Stimulated activated CD4-positive, alpha-beta T cell treated with anti-CD3 and anti-CD28 coated beads, TNF-alpha, amount 100 ng/mL, for 48 hours (primary cell): ENCODE measurements around the gene ZNF654.
"Not testable (repeated sequence)": the region's sequence is repeated elsewhere in the genome, so short reads cannot be mapped to it uniquely, and the experiment has no call there.

Experiments
- DNase-seq, 3 donors: peaks; one replicate each; pipeline ENCODE4 v3.0.0-alpha.2; 2020; ENCODE audit warnings: low read depth in 3 of 3

The ZNF654 gene

DNA sequence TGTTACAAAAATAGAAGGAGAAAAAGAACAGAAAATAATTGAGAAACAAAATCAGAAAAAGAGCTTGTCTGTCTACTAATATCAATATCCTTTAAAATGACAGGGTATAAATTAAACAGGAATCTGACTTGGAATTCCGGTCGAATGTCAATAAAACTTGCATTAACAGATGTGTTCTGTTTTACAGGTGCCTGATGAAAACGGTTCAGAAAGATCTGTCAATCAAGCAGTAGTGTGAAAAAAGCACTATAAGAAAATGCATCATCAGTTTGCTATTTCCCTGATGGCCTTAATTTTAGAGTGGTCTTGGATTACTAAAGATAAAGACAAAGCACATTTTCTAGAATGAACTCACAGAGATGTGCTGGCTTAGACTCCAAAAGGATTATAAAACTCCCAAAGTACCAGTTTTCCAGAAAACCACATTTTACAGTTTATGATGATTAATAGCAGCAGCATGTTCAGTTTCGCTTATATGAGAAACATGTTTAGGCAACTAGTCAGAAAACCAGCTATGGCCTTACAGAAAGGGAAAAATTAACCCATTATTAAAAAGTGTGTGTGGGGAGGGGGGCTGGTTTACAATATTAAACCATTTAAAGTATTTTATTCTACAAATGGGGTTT, 82.5 kb downstream of the ZNF654 start:
- no peak for DNase-seq

DNA sequence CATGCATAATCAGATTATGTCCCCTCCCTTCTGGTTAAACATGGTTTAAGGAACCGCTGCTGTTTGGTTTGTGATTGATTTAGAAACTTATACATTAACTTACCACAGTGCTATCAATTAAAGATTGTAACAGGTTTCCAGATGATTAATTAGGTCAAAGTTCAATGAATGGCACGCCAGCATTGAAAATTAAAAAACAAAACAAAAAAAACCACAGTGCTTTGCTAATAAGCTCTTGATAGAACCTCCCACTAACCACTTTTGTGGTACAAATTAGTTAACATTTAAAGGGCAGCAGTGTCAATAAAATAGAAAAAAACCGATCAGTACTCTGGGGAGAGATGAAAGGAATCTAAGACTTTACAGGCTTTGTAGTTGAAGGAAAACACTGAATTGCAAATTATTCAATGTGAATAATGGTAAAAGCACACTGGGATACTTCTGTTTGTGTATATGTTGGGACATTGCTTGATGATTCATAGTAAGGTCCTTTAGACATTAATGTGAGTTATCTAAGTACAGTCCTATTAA, 83.1 kb downstream of the ZNF654 start:
- no peak for DNase-seq

DNA sequence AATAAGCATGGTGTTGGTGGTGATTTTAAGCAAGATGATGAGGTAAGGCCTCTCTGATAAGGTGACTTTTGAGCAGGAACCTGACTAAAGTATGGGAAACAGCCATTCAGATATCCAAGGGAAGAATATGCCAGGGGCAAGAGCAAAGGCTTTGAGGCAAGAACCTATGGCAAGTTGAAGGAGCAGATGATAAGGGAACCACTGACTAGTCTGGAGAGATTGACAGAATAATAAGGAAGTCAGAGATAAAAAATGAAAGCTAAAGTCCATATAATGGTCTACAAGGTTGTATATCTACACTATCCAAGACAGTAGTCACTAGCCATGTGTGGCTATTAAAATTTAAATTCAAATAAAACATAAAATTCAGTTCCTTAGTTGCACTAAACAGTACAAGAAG, 88.2 kb downstream of the ZNF654 start:
- DNase-seq, result no peak

DNA sequence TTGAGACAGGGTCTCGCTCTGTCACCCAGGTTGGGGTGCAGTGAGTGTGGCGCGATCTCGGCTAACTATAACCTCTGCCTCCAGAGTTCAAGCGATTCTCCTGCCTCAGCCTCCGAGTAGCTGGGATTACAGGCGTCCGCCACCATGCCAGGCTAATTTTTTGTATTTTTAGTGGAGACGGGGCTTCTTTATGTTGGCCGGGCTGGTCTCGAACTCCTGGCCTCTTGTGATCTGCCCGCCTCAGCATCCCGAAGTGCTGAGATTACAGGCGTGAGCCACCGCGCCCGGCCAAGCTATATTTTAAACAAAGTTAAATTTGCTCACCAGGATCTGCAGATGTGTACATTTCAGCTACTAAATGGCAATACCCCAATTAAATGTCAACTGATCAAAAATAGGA, 89.6 kb downstream of the ZNF654 start:
- DNase-seq, result no peak

DNA sequence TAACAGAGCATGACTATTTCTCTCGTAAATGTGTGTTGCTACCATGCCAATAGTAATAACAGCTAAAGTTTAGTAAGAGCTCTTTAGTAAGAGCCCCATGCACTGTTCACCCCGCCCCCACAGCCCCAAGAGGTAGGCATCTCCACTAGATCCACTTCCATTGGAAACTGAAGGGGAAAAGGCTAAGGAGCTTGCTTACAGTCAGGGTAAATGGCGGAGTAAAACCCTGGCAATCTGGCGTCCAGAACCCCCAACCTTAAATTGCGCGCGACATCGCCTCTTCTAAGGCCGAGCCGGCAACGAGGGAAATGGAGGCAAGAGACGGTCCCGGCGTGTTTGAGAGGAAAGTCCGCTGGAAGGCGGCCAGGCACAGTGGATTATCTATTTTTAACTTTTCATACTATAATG, 90.0 kb downstream of the ZNF654 start:
- DNase-seq, result peak; percentile 5 to 56 (median 10)

DNA sequence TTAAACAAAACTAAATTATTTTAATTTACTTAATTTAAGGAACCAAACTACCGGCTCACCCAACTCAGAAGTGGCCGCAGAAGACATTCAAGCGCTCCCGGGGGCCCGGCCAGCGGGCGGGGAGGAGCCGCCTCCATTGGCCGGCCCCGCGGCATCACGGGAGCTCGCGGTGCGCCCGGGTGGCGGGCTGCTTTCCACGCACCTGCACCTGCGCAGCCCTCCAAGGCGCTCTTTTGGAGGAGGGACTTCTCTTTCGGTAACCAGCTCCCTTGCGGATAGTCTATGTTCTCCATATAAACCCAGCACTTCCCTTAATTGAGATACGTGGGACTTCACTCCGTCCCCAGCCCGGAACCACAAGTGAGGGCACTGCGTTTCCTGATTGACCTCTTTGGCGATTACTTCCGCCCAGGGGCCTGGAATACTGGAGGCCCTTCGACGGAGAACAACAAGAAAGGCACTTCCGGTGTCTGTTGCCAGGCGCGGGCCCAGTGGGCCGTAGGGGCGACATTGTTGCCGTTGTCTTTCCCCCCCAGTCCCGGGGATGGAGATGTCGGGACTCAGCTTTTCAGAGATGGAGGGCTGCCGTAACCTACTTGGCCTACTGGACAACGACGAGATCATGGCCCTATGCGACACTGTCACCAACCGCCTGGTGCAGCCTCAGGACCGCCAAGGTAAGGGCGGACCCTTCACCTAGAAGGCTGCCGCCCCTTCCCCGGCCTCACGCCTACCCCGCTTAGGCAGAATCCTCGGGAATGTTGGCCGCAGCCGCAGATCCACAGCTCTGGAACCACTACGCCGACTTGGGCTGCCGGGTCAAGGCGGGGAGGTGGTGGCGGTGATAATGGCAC, 90.7 kb downstream of the ZNF654 start, which contains the start of gene C3orf38:
C3orf38 (plus strand) TSS at position 451 of the 854 bp plus-strand sequence; CDS start at position 545, 94 bp downstream.
- DNase-seq, result peak; percentile 52 to 72 (median 60)

DNA sequence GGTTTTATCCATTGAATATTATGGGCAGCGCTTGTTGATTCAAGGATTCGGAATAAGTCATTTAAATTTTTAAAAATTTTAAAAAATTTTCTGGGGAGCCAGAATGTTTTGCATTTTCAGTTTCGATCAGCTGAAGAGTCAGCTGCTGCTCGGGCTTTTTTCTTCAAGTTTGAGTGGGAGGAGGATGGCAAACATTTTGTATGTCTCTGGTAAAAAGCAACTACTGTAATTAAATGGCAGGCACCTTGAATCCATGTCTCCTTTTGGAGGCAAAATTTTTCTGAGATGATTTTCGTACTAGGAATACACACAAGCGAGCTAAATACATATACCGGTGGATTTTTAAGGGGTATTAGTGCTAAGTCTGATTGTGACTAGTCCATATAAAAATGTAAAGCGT, 91.3 kb downstream of the ZNF654 start:
- peak in 1 of 3 donors; percentile 16 for DNase-seq

DNA sequence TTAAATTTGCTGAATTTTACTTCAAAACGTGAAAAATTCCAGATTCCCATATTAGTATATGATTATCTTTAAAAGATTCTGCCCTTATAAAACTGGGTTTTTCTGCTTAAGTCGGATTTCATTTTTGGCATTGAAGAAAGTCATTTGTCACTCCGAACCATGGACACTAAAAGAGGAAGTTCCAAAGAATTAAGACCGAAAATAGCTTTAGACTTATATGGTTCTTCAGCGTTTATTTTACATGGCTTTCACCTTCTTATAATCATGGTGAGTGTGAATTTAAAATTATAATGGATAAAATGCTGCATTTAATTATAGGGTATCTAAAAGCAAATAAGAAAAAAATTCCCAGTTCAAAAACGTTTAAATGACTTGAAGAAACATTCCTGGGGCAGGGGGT, 91.8 kb downstream of the ZNF654 start:
- no peak for DNase-seq

DNA sequence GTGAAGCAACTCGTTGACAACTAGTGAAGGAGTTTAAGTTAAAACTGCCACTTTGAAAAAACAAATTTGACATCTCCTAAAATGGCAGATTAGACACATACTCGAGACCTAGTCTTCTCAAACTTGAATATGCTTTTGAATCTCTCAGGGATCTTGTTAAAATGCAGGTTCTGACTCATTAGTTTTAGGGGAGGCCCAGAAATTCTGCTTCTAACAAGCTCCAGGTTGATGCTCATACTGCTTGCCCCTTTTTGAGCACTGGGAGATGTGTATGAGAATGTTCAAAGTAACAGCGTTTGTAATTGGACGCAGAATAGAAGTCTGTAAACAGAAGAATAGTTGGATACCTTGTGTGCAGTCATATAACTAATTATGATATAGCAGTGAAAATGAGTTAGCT, 92.3 kb downstream of the ZNF654 start:
- DNase-seq, result no peak

DNA sequence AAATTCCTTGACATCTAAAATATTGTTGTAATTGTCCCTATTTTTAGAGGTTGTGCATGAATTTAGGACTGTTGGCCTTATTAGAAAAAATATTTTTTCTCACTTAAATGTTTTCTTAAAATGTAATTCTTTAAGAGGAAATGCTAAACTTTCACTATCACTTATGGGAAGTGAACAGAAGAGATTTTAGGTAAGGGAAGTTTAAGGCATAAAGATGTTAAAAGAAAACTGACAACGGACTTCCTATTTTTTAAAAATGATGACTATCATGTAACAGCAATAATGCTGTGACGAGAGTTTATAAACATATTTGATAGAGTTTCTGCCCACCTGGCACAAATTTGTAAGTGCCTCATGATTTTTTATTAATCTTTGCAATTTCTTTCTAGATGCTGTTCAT, 93.8 kb downstream of the ZNF654 start:
- no peak for DNase-seq

DNA sequence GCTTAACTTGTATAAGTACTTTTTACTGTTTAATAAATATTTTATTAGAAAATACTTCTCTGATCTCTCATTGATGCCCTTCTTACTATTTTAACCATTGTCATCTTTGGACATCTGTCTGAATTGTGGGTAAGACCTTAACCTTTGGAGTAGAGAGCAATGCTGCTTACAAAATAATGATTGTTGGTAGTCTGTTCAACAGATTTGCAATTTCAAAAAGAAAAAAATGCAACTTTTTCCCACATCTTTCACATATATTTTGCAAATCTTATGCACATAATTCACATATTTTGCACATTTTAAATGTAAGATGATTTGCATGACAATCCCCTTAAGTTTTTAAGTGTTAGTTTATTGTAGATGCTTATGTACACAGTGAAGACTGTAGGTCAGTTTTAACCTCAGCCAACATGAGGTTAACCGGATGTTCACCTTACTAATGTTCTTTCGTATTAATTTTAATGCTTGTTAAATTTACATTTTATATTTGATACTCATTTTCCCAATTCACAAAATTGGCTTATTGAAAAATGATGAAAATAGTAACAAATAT, 107.4 kb downstream of the ZNF654 start:
- no peak for DNase-seq

DNA sequence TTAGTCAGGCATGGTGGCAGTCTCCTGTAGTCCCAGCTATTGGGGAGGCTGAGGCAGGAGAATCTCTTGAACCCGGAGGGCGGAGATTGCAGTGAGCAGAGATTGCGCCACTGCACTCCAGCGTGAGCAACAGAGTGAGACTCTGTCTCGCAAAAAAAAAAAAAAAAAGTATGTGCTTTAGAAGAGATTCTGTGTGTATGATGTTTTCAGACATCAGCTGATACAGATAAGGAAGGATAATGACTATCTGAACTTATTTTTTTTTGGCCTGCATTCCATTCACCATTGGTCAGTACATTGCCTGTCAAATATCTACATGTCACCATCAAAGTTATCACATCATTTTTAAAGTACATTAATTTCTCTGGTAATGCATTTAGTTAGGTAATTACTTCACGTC, 108.1 kb downstream of the ZNF654 start:
- DNase-seq, result no peak

DNA sequence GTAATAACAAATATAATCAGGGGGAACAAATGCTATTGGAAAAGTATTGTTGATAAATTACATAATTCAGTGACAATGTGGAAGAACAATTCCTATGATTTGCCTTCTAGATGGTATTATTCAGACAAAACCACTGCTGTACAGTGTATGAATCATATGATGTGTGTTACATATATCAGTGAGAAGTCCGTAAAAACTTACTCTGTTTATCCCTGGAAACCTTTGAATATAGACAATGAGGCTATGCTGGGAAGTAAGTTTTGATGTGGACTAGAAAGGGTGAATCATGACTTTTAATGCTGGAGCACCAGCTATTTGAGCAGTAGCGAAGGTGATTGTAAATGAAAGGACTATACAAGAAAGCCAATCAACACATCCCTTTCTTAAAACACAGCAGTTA, 108.6 kb downstream of the ZNF654 start:
- no peak for DNase-seq

DNA sequence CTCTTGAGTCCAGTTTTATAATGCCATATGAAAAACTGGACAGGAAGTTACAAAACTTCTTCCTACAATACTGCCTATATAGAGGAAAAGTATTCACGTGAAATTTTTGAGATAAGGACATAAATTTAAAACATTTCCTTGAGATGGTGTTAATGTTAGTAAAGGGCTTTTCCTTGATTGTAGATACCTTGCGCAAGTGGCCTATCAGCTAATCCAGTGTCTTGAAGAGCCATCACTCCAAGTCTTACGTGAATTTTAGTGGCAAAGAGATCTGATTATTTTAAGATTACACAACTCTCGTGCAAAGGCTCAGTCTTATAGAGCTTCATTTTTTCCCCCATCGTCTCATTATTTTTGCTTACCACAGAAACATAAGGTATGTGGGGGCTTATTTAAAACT, 109.1 kb downstream of the ZNF654 start:
- DNase-seq, result no peak

DNA sequence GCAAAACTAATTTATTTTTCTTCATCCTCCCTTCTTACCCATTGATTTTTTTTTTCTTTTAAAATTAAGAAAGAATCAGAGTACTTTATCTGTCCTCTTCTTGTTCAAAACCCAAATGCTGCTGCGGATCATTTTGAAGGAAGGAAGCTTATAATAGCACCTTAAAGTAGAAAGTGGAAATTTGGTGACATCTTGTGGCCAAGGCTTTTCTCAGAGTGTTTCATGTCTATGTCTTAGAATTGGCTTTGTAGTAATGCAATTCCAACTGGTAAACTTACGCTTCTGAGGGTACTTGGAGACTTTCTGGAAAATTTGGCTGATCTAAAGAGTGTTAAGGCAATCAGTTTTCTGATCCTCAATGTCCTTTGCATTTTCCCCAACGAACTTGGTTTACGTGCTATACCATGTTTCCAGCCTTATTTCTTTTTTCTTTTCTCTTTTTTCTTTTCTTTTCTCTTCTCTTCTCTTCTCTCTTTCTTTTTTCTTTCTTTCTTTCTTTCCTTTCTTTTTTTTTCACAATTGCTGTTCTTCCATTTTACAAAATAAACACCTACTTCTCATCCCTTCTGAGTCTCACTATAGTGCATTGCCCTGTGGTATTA, 121.4 kb downstream of the ZNF654 start:
- no peak for DNase-seq

DNA sequence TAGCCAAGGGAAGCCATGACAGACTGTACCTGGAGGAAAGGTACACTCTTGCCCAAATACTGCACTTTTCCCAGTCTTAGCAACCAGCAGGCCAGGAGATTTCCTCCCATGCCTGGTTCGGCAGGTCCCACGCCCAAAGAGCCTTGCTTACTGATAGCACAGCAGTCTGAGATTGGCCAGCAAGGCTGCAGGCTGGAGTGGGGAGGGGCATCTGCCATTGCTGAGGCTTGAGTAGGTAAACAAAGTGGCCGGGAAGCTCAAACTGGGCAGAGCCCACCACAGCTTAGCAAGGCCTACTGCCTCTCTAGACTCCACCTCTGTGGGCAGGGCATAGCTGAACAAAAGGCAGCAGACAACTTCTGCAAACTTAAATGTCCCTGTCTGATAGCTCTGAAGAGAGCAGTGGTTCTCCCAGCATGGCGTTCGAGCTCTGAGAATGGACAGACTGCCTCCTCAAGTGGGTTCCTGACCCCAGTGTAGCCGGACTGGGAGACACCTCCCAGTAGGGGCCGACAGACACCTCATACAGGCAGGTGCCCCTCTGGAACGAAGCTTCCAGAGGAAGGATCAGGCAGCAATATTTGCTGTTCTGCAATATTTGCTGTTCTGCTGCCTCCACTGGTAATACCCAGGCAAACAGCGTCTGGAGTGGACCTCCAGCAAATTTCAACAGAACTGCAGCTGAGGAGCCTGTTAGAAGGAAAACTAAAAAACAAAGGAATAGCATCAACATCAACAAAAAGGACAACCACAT, 123.3 kb downstream of the ZNF654 start:
- not testable (repeated sequence) for DNase-seq

DNA sequence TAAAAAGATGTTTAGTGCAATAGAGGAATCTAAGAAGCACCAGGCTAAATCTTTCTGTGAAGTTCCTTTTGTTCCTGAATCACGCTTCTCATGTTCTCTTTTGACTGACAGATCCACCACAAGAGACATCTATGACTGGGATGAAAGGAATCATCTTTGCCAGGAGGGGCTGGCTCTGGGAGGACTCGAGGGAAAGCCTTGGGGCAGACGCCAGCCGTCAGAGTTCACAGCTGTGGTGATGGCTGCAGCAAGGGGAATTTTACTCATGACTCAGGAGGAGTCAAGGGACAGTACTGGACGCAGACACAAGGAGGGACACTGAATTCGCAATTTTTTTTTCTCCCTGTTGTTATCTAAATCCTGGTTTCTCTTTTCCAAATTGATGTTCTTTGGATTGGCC, 129.4 kb downstream of the ZNF654 start:
- no peak for DNase-seq

DNA sequence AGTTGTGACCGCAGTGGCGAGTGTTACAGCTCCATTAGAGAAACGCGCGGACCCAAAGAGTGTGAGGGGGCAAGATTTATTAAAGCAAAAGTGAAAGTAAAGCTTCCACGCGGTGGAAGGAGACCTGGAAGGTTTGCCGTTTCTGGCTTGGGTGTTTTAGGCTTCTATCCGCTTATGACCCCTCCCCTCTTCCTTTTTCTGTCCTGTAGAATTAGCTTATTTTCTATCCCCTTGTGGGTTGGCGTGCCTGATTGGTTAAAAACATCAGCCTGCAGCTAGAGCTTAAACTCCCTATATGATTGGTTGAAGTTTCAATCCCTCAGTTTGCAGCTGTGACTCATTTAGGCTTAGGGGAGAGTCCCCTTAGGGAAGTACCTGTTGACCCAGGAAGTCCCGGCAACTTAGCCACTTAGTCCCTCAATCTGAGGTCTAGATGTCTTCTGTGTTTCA, 130.3 kb downstream of the ZNF654 start:
- no peak for DNase-seq

DNA sequence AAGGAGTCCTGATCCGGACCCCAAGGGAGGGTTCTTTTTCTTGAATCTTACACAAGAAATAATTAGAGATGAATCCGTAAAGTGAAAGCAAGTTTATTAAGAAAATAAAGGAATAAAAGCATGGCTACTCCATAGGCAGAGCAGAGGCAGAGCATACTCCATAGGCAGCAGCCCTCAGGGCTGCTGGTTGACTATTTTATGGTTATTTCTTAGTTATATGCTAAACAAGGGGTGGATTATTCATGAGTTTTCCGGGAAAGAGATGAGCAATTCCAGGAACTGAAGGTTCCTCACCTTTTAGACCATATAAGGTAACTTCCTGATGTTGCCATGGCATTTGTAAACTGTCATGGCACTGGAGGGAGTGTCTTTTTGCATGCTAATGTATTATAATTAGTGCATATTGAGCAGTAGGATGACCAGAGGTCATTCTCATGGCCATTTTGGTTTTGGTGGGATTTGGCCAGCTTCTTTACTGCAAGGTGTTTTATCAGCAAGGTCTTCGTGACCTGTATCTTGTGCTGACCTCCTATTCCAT, 132.9 kb downstream of the ZNF654 start:
- no peak for DNase-seq

DNA sequence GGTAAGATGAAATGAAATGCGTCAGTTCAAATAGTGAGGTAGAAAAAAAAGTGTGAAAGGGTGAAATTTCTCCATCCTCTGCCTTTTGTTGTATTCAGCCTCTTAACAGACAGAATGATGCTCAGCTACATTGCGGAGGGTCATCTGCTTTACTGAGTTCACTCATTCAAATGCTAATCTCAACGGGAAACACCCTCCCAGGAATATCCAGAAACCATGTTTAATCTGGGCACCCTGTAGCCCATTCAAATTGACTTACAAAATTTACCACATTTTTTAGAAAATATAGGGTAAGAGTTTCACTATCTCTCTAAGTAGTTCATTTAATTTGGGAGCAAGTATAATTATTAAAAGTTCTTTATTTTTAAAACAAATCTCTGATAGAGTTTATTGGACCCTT, 133.6 kb downstream of the ZNF654 start:
- DNase-seq, result no peak
